Urothelium cell line (cell line): ENCODE measurements around the gene PEG3.

Experiments
- DNase-seq: peaks from one replicate; pipeline ENCODE4 v3.0.0; 2011; ENCODE audit warnings: low spot score, mixed read lengths
- FAIRE-seq: peaks from 2 replicates; lab custom pipeline; 2011; peaks lifted over from hg19 to GRCh38; lab: Jason Lieb, UNC

Gene PEG3

DNA sequence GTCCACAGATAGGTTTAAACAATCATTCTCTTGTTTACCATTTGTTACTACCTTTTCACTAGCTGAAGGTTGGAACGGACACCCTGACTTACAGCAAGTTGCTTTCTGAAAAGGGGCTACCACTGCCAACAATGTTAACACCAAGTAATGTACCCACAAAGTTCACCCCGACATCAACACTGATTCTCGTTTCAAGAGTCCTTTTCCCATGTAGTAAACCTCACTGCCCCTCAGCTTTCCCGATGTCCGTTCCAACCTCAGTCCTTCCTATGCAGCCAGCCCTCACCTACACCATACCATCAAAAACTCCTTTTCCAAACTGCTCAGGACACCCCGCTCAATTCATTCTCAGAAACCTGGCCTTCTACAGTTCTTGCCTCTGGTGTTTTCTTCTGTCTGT lies 29.0 kb downstream of the PEG3 start:
- DNase-seq (no peak), FAIRE-seq (no peak)

- no peak for FAIRE-seq
- no peak for DNase-seq
These were observed 30.3 kb downstream of the PEG3 start for GRCh38 chr19:56810260-56810659.

GRCh38 chr19:56808717-56809392 lies 31.7 kb downstream of the PEG3 start:
- FAIRE-seq, result no peak
- DNase-seq, result no peak

DNA sequence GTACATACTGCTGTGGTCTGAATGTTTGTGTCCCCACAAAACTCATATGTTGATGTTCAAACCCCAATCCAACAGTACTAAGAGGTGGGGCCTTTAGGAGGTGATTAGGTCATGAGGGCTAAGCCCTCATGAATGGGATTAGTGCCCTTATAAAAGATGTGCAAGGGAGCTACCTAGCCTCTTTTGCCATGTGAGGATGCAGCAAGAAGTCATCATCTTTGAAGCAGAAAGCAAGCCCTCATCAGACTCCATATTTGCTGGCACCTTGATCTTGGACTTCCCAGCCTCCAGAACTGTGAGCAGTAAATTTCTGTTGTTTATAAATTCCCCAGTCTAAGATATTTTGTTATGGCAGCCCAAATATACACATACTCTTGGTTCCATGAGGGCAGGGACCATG lies 33.9 kb downstream of the PEG3 start:
- no peak for FAIRE-seq
- no peak for DNase-seq
